HepG2 (cell line): ENCODE data around the gene RBP5. TPM values are rescaled to one million over a fixed set of nuclear protein-coding genes. Genes with fewer than 3 reads are reported as not detected.
A peak's percentile ranks its signal among the peaks of the same experiment; 100 is the strongest.

ENCODE experiments used
- HOXA9 ChIP-seq: sonication (generic); formaldehyde crosslinking; IDR thresholded peaks from 2 replicates; pipeline ENCODE4 v1.8.1; 2022; ENCODE audit warnings: missing genetic modification reagents, mild to moderate bottlenecking, moderate library complexity, borderline replicate concordance
- MTF1 ChIP-seq: sonication (generic); formaldehyde crosslinking; IDR thresholded peaks from 2 replicates; pipeline ENCODE4 v1.5.0; 2020; ENCODE audit warnings: missing genetic modification reagents
- NCOA1 ChIP-seq: sonication (generic); formaldehyde crosslinking; IDR thresholded peaks from 2 replicates; pipeline ENCODE4 v1.9.0; 2021; ENCODE audit warnings: missing genetic modification reagents
- ONECUT2 ChIP-seq: sonication (generic); formaldehyde crosslinking; IDR thresholded peaks from 2 replicates; pipeline ENCODE4 v1.4.0; 2020; ENCODE audit warnings: missing genetic modification reagents
- PAXIP1 ChIP-seq: sonication (generic); formaldehyde crosslinking; conservative IDR thresholded peaks from 2 replicates; pipeline ENCODE4 v1.4.0; 2020; ENCODE audit warnings: mild to moderate bottlenecking, missing genetic modification reagents, moderate library complexity
- RBAK ChIP-seq: sonication (generic); formaldehyde crosslinking; IDR thresholded peaks from 2 replicates; pipeline ENCODE4 v1.5.1; 2020; ENCODE audit warnings: mild to moderate bottlenecking, missing genetic modification reagents
- XRCC5 ChIP-seq: fragments of 200-400 bp; formaldehyde crosslinking; optimal IDR thresholded peaks from 2 replicates; pipeline ENCODE3; 2017; ENCODE audit warnings: mild to moderate bottlenecking, low read length
- ZBTB14 ChIP-seq: sonication (generic); formaldehyde crosslinking; IDR thresholded peaks from 2 replicates; pipeline ENCODE4 v1.4.0; 2020; ENCODE audit warnings: missing genetic modification reagents
- ZBTB46 ChIP-seq: sonication (generic); formaldehyde crosslinking; IDR thresholded peaks from 2 replicates; pipeline ENCODE4 v1.4.0; 2020; ENCODE audit warnings: mild to moderate bottlenecking, missing genetic modification reagents, borderline replicate concordance
- ZNF350 ChIP-seq: sonication (generic); formaldehyde crosslinking; IDR thresholded peaks from 2 replicates; pipeline ENCODE4 v1.4.0; 2020; ENCODE audit warnings: mild to moderate bottlenecking, low read depth, missing genetic modification reagents, borderline replicate concordance
- ZNF431 ChIP-seq: sonication (generic); formaldehyde crosslinking; IDR thresholded peaks from 2 replicates; pipeline ENCODE4 v1.9.0; 2022; ENCODE audit warnings: missing genetic modification reagents, low read depth, mild to moderate bottlenecking, borderline replicate concordance
- ZNF44 ChIP-seq: sonication (generic); formaldehyde crosslinking; IDR thresholded peaks from 2 replicates; pipeline ENCODE4 v1.5.1; 2020; ENCODE audit warnings: mild to moderate bottlenecking, missing genetic modification reagents
- ZNF629 ChIP-seq: sonication (generic); formaldehyde crosslinking; conservative IDR thresholded peaks from 2 replicates; pipeline ENCODE4 v1.5.0; 2020; ENCODE audit warnings: missing genetic modification reagents
- ZNF703 ChIP-seq: sonication (generic); formaldehyde crosslinking; IDR thresholded peaks from 2 replicates; pipeline ENCODE4 v1.5.1; 2020; ENCODE audit warnings: missing genetic modification reagents, mild to moderate bottlenecking, moderate library complexity, borderline replicate concordance
- polyA plus RNA-seq, 8 experiments: library from polyadenylated mRNA; depleted of rRNA in 3 of 8; stranded (reverse) in 7 of 8; unstranded in 1 of 8; fragments of >200 nt; fragmentation: Illumina TruSeq in 4 of 8; extraction: Trizol in 4 of 8; gene quantifications; 2 replicates each; pipeline versions ENCODE4 v1.2.1 to v1.2.3, GENCODE V29; 2011 to 2016; ENCODE audit warnings: low read depth in 4 of 8, missing spikeins in 1 of 8, mixed read lengths in 1 of 8; ENCODE audit not compliant: insufficient read depth in 1 of 8
- total RNA-seq, 5 experiments: library from RNA; depleted of rRNA; stranded (reverse); fragments of >200 nt; fragmentation: Illumina TruSeq; extraction: Trizol; gene quantifications; 2 replicates each; pipeline ENCODE4 v1.2.3, GENCODE V29; 2016; ENCODE audit warnings: low read depth in 1 of 5
- TF ChIP-seq, protein P1 (sequence below): sonication (generic); formaldehyde crosslinking; IDR thresholded peaks from 2 replicates; pipeline ENCODE4 v1.4.0; 2020; ENCODE audit warnings: missing genetic modification reagents, borderline replicate concordance
- TF ChIP-seq, protein P2 (sequence below): sonication (generic); formaldehyde crosslinking; IDR thresholded peaks from 2 replicates; pipeline ENCODE4 v1.4.0; 2020; ENCODE audit warnings: missing genetic modification reagents

The RBP5 gene
- total and polyA plus RNA-seq, 2 of the 13 experiments (the other 11 are each of a cell fraction or from before 2014, with no cell fraction given) = 13.8 to 19.8 TPM

DNA sequence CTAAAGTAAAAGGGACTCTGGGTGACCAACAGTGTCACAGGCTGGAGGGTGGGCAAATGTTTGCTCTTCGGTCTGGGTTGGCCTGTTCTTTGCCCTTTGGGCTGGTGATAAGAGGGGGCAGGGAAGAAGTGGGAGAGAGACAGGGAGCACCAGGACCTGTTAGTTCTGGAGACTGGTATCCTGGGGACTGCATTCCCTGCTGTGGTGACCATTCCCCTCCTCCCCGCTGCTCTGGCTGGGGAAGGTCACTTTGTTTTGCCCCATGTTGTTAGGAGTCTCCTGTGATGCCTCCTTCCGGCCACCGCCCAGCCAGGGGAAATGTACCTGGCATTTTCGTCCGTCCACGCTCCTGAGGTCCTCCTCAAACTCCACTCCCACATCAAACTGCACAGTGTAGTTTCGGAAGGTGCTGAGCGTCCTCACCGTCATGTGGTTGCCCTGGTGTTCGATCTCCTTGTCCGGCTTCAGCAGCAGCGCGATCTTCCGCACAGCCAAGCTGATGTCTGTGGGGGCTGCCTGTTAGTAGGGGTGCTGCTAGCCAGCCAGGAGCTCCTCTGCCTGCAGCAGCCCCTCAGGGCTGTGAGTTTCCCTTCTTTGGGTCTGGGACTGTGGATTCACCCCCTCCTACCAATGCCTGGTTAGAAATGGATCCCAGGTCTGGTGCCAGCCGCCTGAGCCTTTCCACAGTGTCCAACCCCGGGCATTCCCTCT, 618 bp downstream of the RBP5 start (continued):
- TF ChIP-seq PAXIP1 = peak; percentile 89
- no peak for TF ChIP-seq ZBTB14 (CRISPR knock-in tag)
- TF ChIP-seq MTF1 (CRISPR knock-in tag) = no peak
- no peak for TF ChIP-seq ZNF44
- peak; percentile 65; the same call in 1 of the 2 replicates for TF ChIP-seq ZNF431 (CRISPR knock-in tag)
- TF ChIP-seq, protein P1, sequence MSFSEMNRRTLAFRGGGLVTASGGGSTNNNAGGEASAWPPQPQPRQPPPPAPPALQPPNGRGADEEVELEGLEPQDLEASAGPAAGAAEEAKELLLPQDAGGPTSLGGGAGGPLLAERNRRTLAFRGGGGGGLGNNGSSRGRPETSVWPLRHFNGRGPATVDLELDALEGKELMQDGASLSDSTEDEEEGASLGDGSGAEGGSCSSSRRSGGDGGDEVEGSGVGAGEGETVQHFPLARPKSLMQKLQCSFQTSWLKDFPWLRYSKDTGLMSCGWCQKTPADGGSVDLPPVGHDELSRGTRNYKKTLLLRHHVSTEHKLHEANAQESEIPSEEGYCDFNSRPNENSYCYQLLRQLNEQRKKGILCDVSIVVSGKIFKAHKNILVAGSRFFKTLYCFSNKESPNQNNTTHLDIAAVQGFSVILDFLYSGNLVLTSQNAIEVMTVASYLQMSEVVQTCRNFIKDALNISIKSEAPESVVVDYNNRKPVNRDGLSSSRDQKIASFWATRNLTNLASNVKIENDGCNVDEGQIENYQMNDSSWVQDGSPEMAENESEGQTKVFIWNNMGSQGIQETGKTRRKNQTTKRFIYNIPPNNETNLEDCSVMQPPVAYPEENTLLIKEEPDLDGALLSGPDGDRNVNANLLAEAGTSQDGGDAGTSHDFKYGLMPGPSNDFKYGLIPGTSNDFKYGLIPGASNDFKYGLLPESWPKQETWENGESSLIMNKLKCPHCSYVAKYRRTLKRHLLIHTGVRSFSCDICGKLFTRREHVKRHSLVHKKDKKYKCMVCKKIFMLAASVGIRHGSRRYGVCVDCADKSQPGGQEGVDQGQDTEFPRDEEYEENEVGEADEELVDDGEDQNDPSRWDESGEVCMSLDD (CRISPR knock-in tag) = no peak
- TF ChIP-seq, protein P2, sequence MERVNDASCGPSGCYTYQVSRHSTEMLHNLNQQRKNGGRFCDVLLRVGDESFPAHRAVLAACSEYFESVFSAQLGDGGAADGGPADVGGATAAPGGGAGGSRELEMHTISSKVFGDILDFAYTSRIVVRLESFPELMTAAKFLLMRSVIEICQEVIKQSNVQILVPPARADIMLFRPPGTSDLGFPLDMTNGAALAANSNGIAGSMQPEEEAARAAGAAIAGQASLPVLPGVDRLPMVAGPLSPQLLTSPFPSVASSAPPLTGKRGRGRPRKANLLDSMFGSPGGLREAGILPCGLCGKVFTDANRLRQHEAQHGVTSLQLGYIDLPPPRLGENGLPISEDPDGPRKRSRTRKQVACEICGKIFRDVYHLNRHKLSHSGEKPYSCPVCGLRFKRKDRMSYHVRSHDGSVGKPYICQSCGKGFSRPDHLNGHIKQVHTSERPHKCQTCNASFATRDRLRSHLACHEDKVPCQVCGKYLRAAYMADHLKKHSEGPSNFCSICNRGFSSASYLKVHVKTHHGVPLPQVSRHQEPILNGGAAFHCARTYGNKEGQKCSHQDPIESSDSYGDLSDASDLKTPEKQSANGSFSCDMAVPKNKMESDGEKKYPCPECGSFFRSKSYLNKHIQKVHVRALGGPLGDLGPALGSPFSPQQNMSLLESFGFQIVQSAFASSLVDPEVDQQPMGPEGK (CRISPR knock-in tag) = peak; percentile 73
- no peak for TF ChIP-seq ZNF629 (CRISPR knock-in tag)
- TF ChIP-seq ZNF703 = no peak
- TF ChIP-seq ZBTB46 (CRISPR knock-in tag) = no peak
- TF ChIP-seq ZNF350 (CRISPR knock-in tag) = 0 out of 2 replicates have a peak, but pooled peaks have one; percentile 48
- TF ChIP-seq XRCC5 = peak; percentile 38
- TF ChIP-seq ONECUT2 (CRISPR knock-in tag) = no peak
- TF ChIP-seq RBAK = 0 out of 2 replicates have a peak, but pooled peaks have one; percentile 32
- TF ChIP-seq NCOA1 (CRISPR knock-in tag) = no peak
- TF ChIP-seq HOXA9 (CRISPR knock-in tag) = no peak
